GM12878 (cell line): Measurements from ENCODE around the gene ATL3. TPM values are rescaled to one million over a fixed set of nuclear protein-coding genes. Genes with fewer than 3 reads are reported as not detected.

Source experiments
- ATAC-seq: fragments of 200-7000 bp; cut with Tn5 transposase; 3 replicates; pipeline ENCODE4 v1.9.1; 2020; ENCODE audit warnings: mild to moderate bottlenecking, moderate library complexity
- BruUV-seq: library from RNA; stranded (reverse); fragments of 400-500 nt; replicated peaks from 2 replicates; lab custom pipeline; 2021; lab: Mats Ljungman, UMichigan
- CTCF ChIA-PET: fragments of 300-600 bp; sonication (Branson Sonifier 250); formaldehyde crosslinking; extraction: SDS; loops from one replicate; lab custom pipeline; 2021; ENCODE audit warnings: inconsistent platforms; lab: Yijun Ruan, JAX
- POLR2A ChIA-PET: fragments of 350-600 bp; formaldehyde crosslinking; extraction: SDS; loops from one replicate; lab custom pipeline; 2021; ENCODE audit warnings: inconsistent platforms; lab: Charles Lee
- RAD21 ChIA-PET: fragments of 300-600 bp; sonication (Branson Sonifier 250); formaldehyde crosslinking; loops from one replicate; lab custom pipeline; 2023; ENCODE audit warnings: antibody characterized with exemption; ENCODE audit not compliant: unreplicated experiment; lab: Charles Lee
- SMC1A ChIA-PET: fragments of 300-600 bp; sonication (Branson Sonifier 250); formaldehyde crosslinking; loops from one replicate; lab custom pipeline; 2023; ENCODE audit not compliant: unreplicated experiment, uncharacterized antibody; lab: Charles Lee
- DNase-seq: peaks from one replicate; pipeline ENCODE4 v3.0.0-alpha.2; 2011; ENCODE audit warnings: low read depth, low spot score
- FAIRE-seq: peaks from 3 replicates; lab custom pipeline; 2011; peaks lifted over from hg19 to GRCh38; lab: Jason Lieb, UNC
- H2AFZ ChIP-seq: 2 replicates; pipeline ENCODE4 v1.6.0; 2011; ENCODE audit warnings: low read depth, low read length, control low read depth; ENCODE audit not compliant: control insufficient read depth
- H3K27ac ChIP-seq: 2 replicates; pipeline ENCODE4 v1.5.1; 2011; ENCODE audit warnings: control low read depth; ENCODE audit not compliant: control insufficient read depth, insufficient read depth
- H3K27me3 ChIP-seq, 2 experiments: replicated peaks in 1 of 2; 2 replicates each; pipeline versions ENCODE4 v1.6.0 to v1.6.1; 2011; ENCODE audit warnings: low read length in 1 of 2; ENCODE audit not compliant: control insufficient read depth in 2 of 2, insufficient read depth in 2 of 2
- H3K36me3 ChIP-seq, 2 experiments: 2 replicates each; pipeline ENCODE4 v1.5.1; 2011; ENCODE audit warnings: low read length in 1 of 2; ENCODE audit not compliant: control insufficient read depth in 2 of 2, insufficient read depth in 2 of 2
- H3K4me1 ChIP-seq: 2 replicates; pipeline ENCODE4 v1.6.1; 2011; ENCODE audit warnings: mild to moderate bottlenecking, low read length, moderate library complexity, mixed read lengths; ENCODE audit not compliant: control insufficient read depth, insufficient read depth
- H3K4me2 ChIP-seq: 2 replicates; pipeline ENCODE4 v1.6.0; 2011; ENCODE audit warnings: control low read depth; ENCODE audit not compliant: control insufficient read depth, insufficient read depth
- H3K4me3 ChIP-seq: fragments of 200-600 bp; sonication (generic); 2 replicates; pipeline ENCODE4 v1.5.1; 2016
- H3K79me2 ChIP-seq: 2 replicates; pipeline ENCODE4 v1.6.0; 2011; ENCODE audit warnings: low read length; ENCODE audit not compliant: control insufficient read depth, insufficient read depth
- H3K9ac ChIP-seq: 2 replicates; pipeline ENCODE4 v1.8.0; 2011; ENCODE audit warnings: low read length, control low read depth, mixed read lengths; ENCODE audit not compliant: control insufficient read depth, insufficient read depth
- H3K9me3 ChIP-seq: replicated peaks from 3 replicates; pipeline ENCODE4 v1.5.1; 2011; ENCODE audit warnings: mild to moderate bottlenecking, low read length; ENCODE audit not compliant: control insufficient read depth, insufficient read depth
- H4K20me1 ChIP-seq: 2 replicates; pipeline ENCODE4 v1.6.0; 2011; ENCODE audit not compliant: control insufficient read depth, insufficient read depth
- ATF7 ChIP-seq: fragments of 450-650 bp; IDR thresholded peaks from 2 replicates; pipeline ENCODE4 v1.6.1; 2016; ENCODE audit warnings: low read depth, mild to moderate bottlenecking
- CBX5 ChIP-seq: sonication (generic); IDR thresholded peaks from 2 replicates; pipeline ENCODE4 v1.6.1; 2016; ENCODE audit warnings: low read depth, moderate library complexity, mild to moderate bottlenecking, inconsistent platforms
- CREM ChIP-seq: IDR thresholded peaks from 2 replicates; pipeline ENCODE4 v1.6.1; 2014; ENCODE audit warnings: antibody characterized with exemption, low read depth
- MTA2 ChIP-seq: fragments of 450-650 bp; IDR thresholded peaks from 2 replicates; pipeline ENCODE4 v1.6.1; 2016; ENCODE audit warnings: low read depth, mild to moderate bottlenecking, moderate library complexity
- MTA3 ChIP-seq: IDR thresholded peaks from 2 replicates; pipeline ENCODE4 v1.6.1; 2012; ENCODE audit warnings: low read length, inconsistent platforms, borderline replicate concordance
- MXI1 ChIP-seq: fragments of 150-350 bp; IDR thresholded peaks from 2 replicates; pipeline ENCODE4 v1.6.1; 2011; ENCODE audit warnings: low read depth, mild to moderate bottlenecking, inconsistent platforms, low read length, improper control_type of control experiment
- RFX5 ChIP-seq: IDR thresholded peaks from 2 replicates; pipeline ENCODE4 v1.6.1; 2011; ENCODE audit warnings: low read depth, low read length, improper control_type of control experiment
- SMARCA5 ChIP-seq: fragments of 450-650 bp; IDR thresholded peaks from 2 replicates; pipeline ENCODE4 v1.6.1; 2017; ENCODE audit warnings: mild to moderate bottlenecking
- STAT1 ChIP-seq: fragments of 450-650 bp; conservative IDR thresholded peaks from 2 replicates; pipeline ENCODE4 v1.6.1; 2014; ENCODE audit warnings: antibody characterized with exemption, mild to moderate bottlenecking
- YBX1 ChIP-seq: fragments of 450-650 bp; IDR thresholded peaks from 2 replicates; pipeline ENCODE4 v1.6.1; 2016; ENCODE audit warnings: antibody characterized with exemption
- WGBS: methylation state at CpG from one replicate; pipeline ENCODE4 v1.1.6; 2016; ENCODE audit warnings: low lambda C conversion rate; ENCODE audit not compliant: insufficient replicate concordance, insufficient coverage; ENCODE audit errors: missing lambda C conversion rate; 5-methylcytosine and 5-hydroxymethylcytosine counted together
- in situ Hi-C: fragments of 300-500 bp; cut with MboI; formaldehyde crosslinking; loops from 9 replicates; pipeline ENCODE4 v1.14.3; 2018; ENCODE audit warnings: mixed read lengths
- intact Hi-C: fragments of 100-400 bp; cut with micrococcal nuclease; formaldehyde crosslinking; loops from one replicate; pipeline ENCODE4 v1.14.2; 2022; ENCODE audit not compliant: unreplicated experiment
- polyA plus RNA-seq, 11 experiments: library from polyadenylated mRNA; depleted of rRNA in 4 of 11; unstranded in 6 of 11; stranded (reverse) in 5 of 11; fragments of >200 nt; fragmentation: Nextera tagmentation in 4 of 11; fragmentation: Illumina TruSeq in 1 of 11; extraction: Ambion mirVana in 4 of 11; extraction: Trizol in 1 of 11; gene quantifications; 1 replicate in 1 of 11; 2 replicates in 10 of 11; pipeline versions ENCODE4 v1.2.1 to v1.2.3, GENCODE V29; 2011 to 2016; ENCODE audit warnings: inconsistent platforms in 2 of 11, missing spikeins in 2 of 11, low read depth in 1 of 11
- total RNA-seq, 4 experiments: library from RNA; depleted of rRNA in 3 of 4; stranded (reverse); fragments of >200 nt in 3 of 4; fragmentation: Illumina TruSeq in 1 of 4; extraction: Trizol in 1 of 4; gene quantifications; 2 replicates each; pipeline versions ENCODE4 v1.2.1 to v1.2.3, GENCODE V29; 2013 to 2021
- TF ChIP-seq, protein P1 (sequence below): fragments of 450-650 bp; formaldehyde crosslinking; IDR thresholded peaks from 2 replicates; pipeline ENCODE4 v1.4.0; 2020; ENCODE audit warnings: mild to moderate bottlenecking, moderate library complexity
- TF ChIP-seq, protein P2 (sequence below): fragments of 450-650 bp; IDR thresholded peaks from 2 replicates; pipeline ENCODE4 v1.6.1; 2018; ENCODE audit warnings: borderline replicate concordance, mild to moderate bottlenecking; ENCODE audit not compliant: partially characterized antibody

ATL3 gene
- total and polyA plus RNA-seq, 10 of the 15 experiments (the other 5 are each of a cell fraction or from before 2014, with no cell fraction given), result 12.0 to 36.0 (median 21.5) TPM

DNA sequence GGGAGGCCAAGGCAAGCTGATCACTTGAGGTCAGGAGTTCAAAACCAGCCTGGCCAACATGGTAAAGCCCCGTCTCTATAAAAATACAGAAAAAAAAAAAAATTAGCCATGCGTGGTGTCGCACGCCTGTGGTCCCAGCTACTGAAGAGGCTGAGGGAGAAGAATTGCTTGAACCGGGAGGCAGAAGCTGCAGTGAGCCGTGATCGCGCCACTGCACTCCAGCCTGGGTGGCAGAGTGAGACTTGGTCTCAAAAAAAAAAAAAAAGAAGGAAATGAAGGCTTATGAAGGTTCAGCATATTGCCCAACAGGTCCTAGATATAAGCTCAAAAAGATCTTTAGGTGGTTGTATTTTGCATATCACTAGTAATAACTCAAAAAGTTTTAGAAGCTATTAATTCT is 10.2 kb downstream of the ATL3 start:
- ChIA-PET POLR2A (interaction anchor here (0.7 to 1.3 kb wide), 5 partner anchors 9 to 205 kb away, joined by 3 to 9 read pairs (median 4); partner anchors contain the start of gene RTN3), RAD21 (interaction anchor here (1.1 to 1.2 kb wide), 3 partner anchors 21 to 625 kb away, joined by 3 read pairs; partner anchors contain the start of gene RTN3), SMC1A (interaction anchor here (0.8 to 1.3 kb wide), 6 partner anchors 10 to 77 kb away, joined by 3 to 4 read pairs (median 3); no protein-coding TSS in a partner anchor), CTCF (interaction anchor here (0.7 to 3.0 kb wide), 12 partner anchors 8 to 285 kb away, joined by 3 to 11 read pairs (median 4); partner anchors contain the start of gene ATL3)
- Histone ChIP-seq H3K9ac (no peak overlapping the region), H3K4me2 (peak overlapping the region; percentile 62), H3K27ac (peak overlapping the region; percentile 14; the same call in 1 of the 2 replicates), H3K36me3 (no peaks in the 10 kb centered on the region; a peak in 3 of 4 replicates), H3K27me3 (no peaks in the 10 kb centered on the region), H3K4me1 (peaks cover 5% of the 10 kb centered on the region), H3K79me2 (peaks cover 43% of the 10 kb centered on the region), H2AFZ (no peak overlapping the region), H3K4me3 (no peak overlapping the region), H3K9me3 (no peaks in the 10 kb centered on the region), H4K20me1 (no peaks in the 10 kb centered on the region)
- DNase-seq (no peak), FAIRE-seq (no peak), ATAC-seq (peak; percentile 57)
- in situ Hi-C loops (no loop called here), intact Hi-C loops (no loop called here)
- TF ChIP-seq MXI1 (no peak), ATF7 (no peak), CBX5 (no peak), STAT1 (no peak), MTA2 (no peak), RFX5 (no peak), SMARCA5 (no peak), CREM (no peak), YBX1 (no peak), MTA3 (no peak)
- TF ChIP-seq, protein P1, sequence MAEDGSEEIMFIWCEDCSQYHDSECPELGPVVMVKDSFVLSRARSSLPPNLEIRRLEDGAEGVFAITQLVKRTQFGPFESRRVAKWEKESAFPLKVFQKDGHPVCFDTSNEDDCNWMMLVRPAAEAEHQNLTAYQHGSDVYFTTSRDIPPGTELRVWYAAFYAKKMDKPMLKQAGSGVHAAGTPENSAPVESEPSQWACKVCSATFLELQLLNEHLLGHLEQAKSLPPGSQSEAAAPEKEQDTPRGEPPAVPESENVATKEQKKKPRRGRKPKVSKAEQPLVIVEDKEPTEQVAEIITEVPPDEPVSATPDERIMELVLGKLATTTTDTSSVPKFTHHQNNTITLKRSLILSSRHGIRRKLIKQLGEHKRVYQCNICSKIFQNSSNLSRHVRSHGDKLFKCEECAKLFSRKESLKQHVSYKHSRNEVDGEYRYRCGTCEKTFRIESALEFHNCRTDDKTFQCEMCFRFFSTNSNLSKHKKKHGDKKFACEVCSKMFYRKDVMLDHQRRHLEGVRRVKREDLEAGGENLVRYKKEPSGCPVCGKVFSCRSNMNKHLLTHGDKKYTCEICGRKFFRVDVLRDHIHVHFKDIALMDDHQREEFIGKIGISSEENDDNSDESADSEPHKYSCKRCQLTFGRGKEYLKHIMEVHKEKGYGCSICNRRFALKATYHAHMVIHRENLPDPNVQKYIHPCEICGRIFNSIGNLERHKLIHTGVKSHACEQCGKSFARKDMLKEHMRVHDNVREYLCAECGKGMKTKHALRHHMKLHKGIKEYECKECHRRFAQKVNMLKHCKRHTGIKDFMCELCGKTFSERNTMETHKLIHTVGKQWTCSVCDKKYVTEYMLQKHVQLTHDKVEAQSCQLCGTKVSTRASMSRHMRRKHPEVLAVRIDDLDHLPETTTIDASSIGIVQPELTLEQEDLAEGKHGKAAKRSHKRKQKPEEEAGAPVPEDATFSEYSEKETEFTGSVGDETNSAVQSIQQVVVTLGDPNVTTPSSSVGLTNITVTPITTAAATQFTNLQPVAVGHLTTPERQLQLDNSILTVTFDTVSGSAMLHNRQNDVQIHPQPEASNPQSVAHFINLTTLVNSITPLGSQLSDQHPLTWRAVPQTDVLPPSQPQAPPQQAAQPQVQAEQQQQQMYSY (CRISPR knock-in tag), result no peak
- TF ChIP-seq, protein P2, sequence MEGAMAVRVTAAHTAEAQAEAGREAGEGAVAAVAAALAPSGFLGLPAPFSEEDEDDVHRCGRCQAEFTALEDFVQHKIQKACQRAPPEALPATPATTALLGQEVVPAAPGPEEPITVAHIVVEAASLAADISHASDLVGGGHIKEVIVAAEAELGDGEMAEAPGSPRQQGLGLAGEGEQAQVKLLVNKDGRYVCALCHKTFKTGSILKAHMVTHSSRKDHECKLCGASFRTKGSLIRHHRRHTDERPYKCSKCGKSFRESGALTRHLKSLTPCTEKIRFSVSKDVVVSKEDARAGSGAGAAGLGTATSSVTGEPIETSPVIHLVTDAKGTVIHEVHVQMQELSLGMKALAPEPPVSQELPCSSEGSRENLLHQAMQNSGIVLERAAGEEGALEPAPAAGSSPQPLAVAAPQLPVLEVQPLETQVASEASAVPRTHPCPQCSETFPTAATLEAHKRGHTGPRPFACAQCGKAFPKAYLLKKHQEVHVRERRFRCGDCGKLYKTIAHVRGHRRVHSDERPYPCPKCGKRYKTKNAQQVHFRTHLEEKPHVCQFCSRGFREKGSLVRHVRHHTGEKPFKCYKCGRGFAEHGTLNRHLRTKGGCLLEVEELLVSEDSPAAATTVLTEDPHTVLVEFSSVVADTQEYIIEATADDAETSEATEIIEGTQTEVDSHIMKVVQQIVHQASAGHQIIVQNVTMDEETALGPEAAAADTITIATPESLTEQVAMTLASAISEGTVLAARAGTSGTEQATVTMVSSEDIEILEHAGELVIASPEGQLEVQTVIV, result no peak
- BruUV-seq, result no TSS peak
- WGBS, result 0% methylated on average over 8 of the region's 8 CpGs
